Dedifferentiated amniotic fluid mesenchymal stem cell (primary cell): ENCODE measurements around the gene ACTL6B.
A peak's percentile ranks its signal among the peaks of the same experiment; 100 is the strongest.

Experiments used
- DNase-seq: peaks from one replicate; pipeline ENCODE4 v3.0.0-alpha.2; 2016; ENCODE audit errors: extremely low spot score

Gene ACTL6B

GRCh38 chr7:100683659-100684533, 27.6 kb upstream of the ACTL6B start:
- DNase-seq, result no peak

GRCh38 chr7:100682991-100683658, 26.9 kb upstream of the ACTL6B start:
- DNase-seq, result no peak

- DNase-seq, result no peak
These were observed 26.0 kb upstream of the ACTL6B start for GRCh38 chr7:100682228-100682741.

- no peak for DNase-seq
These were observed 25.4 kb upstream of the ACTL6B start for GRCh38 chr7:100681491-100682227.

GRCh38 chr7:100680576-100681271, 24.5 kb upstream of the ACTL6B start:
- no peak for DNase-seq

GRCh38 chr7:100679927-100680575, 23.8 kb upstream of the ACTL6B start:
- no peak for DNase-seq

GRCh38 chr7:100679129-100679926, 23.1 kb upstream of the ACTL6B start:
- no peak for DNase-seq

GRCh38 chr7:100678291-100678984, 22.2 kb upstream of the ACTL6B start:
- no peak for DNase-seq

GRCh38 chr7:100677308-100678267, 21.3 kb upstream of the ACTL6B start:
- DNase-seq, result no peak

GRCh38 chr7:100676501-100677306, 20.5 kb upstream of the ACTL6B start:
- DNase-seq, result no peak

- DNase-seq, result no peak
These were observed 19.5 kb upstream of the ACTL6B start for GRCh38 chr7:100675581-100676350.

GRCh38 chr7:100675105-100675451, 18.8 kb upstream of the ACTL6B start:
- DNase-seq, result no peak

GRCh38 chr7:100674411-100675104, 18.3 kb upstream of the ACTL6B start:
- DNase-seq, result no peak

GRCh38 chr7:100673942-100674410, 17.7 kb upstream of the ACTL6B start:
- no peak for DNase-seq

GRCh38 chr7:100673302-100673941, 17.2 kb upstream of the ACTL6B start, which contains the start of gene GNB2:
Gene GNB2, plus strand, starts transcription at chr7:100673740. Its CDS starts 2,526 bp downstream, at chr7:100676266.
- peak; percentile 97 for DNase-seq
